ENCODE results near the gene EPHA1.

- no peak for TF ChIP-seq CTCF (IDR thresholded peaks at IDR 0.05; ENCODE audit: low read depth, low read length, missing input control)
- no peak for TF ChIP-seq RAD21 (IDR thresholded peaks at IDR 0.05)
- TF ChIP-seq REST (IDR thresholded peaks at IDR 0.05) = no peak
- no peak for TF ChIP-seq YY1 (IDR thresholded peaks at IDR 0.05)
- no peak for TF ChIP-seq TAF1 (conservative IDR thresholded peaks at IDR 0.05)
These were observed 26.6 kb upstream of the EPHA1 start for GRCh38 chr7:143435266-143435665.
